ENCODE data around the gene BACE1.
"Not testable (repeated sequence)": the region's sequence is repeated elsewhere in the genome, so short reads cannot be mapped to it uniquely, and the experiment has no call there.

The BACE1 gene

DNA sequence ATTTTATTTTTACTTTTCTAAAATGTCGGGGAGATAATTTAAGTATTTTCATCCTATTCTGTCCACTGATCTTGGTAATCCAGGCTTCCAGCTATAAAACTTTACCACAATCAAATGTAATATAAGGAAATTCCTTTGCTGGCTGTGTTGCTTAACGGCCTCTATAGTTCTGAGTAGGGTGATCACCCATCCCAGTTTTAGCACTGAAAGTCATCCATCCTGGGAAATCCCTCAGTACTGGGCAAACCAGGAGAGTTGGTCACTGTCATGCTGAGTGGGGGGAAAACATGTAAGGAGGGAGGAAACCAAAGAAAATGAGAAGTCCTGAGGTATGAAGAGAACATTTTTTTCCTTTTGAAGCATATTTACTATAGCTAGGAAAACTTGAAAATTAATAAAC lies 37.7 kb downstream of the BACE1 start:
- no peak for DNase-seq (ENCODE audit: low read depth in 2 of 2)

DNA sequence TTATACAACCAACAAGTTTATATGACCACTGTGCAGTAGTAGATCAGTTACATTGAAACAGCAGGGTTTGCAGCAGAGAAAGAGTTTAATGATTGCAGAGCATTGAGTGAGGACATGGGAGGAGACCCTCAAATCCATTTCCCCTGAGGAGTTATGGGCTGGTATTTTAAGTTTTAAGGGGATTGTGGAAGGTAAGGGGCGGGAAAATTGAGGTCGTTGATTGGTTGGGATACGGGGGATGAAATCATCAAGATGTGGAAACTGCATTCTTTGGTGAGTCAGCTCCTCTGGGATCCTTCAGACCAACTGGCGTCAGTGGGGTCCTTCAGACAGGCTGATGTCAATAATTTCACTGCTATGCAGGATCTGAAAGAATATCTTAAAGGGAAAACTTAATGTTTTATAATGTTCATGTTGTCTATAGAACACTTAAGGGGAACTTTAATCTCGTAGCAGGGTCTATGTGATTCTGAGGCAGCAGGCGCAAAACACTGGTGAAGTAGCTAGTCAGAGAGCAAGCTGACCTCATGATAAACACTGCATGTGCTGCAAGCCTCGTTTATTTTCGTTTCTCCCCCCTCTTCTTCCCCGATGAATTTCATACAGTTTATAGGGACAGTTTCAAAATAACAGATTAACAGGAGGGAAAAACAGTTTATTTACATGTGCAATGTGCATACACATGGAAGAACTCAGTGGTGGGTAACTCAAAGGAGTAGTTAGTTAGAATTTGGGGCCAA lies 42.3 kb downstream of the BACE1 start:
- DNase-seq (ENCODE audit: low read depth in 2 of 2), result no peak

DNA sequence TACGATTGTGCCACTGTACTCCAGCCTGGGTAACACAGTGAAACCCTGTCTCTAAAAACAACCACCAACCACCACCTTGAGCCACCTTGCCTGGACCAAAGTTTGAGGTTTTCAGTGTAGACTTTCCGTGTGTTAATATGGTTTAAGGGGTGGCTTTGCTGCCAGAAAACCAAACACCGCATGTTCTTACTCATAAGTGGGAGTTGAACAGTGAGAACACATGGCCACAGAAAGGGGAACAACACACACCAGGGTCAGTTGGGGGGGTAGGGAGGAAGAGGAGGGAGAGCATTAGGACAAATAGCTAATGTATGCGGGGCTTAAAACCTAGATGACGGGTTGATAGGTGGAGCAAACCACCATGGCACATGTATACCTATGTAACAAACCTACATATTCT lies 43.9 kb downstream of the BACE1 start:
- DNase-seq (ENCODE audit: low read depth in 2 of 2), result not testable (repeated sequence)

- no peak for DNase-seq (ENCODE audit: low read depth in 2 of 2)
Measured at GRCh38 chr11:117271208-117271607, 44.8 kb downstream of the BACE1 start.

DNA sequence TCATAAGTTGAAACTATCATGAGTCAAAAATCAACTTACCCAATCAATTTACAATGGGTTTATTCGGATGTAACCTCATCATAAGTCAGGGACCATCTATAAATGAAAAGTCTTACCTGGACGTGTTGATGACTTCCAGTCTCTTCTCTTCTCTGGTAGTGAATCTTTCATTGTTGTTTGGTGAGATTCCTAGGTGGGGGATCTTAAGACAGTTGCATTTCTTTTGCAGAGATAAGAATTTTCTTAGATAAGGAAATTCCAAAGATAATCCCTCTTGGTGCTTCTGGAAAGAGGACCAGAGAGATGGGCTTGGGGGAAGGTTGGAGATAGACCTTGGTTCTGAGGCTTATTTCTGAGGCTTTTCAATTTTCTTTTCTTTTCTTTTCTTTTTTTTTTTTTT lies 46.2 kb downstream of the BACE1 start:
- no peak for DNase-seq (ENCODE audit: low read depth in 2 of 2)

GRCh38 chr11:117265745-117266144 lies 50.3 kb downstream of the BACE1 start:
- no peak for DNase-seq (ENCODE audit: low read depth in 2 of 2)

GRCh38 chr11:117264624-117265323 lies 51.3 kb downstream of the BACE1 start:
- not testable (repeated sequence) for DNase-seq (ENCODE audit: low read depth in 2 of 2)

DNA sequence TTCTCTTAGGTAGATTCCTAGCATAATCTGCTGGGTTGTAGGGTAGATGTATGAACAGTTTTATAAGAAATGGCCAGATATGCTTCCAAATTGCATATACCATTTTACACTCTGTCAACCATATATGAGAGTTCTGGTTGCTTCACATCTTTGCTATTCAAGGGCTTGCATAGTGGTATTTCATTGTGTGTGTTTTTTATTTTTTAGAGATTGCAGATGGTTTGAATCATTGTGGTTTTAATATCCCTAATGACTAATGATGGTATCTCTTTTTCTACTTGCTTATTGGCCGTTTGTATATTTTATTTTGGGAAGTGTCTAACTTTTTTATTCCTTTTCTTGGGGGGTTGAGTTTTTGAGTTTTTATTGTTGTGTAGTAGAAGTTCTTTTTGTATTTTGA lies 56.6 kb downstream of the BACE1 start:
- no peak for DNase-seq (ENCODE audit: low read depth in 2 of 2)

DNA sequence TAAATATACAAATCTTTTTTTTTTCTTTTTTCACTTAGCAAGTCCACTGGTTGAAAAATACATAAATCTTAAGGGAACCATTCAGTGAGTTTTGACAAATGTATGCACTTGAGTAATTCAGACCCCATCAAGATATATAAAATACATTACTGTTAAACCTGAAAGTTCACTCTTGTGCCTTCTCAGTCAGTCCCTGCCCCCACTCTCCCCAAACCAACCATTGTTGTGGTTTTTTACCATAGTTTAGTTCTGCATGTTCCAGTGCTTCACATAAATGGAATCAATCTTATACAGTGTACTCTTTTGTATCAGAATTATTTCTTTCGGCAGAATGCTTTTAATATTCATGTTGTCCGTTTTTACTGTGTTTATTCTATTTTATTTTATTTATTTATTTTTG lies 57.5 kb downstream of the BACE1 start:
- no peak for DNase-seq (ENCODE audit: low read depth in 2 of 2)

- DNase-seq (ENCODE audit: low read depth in 2 of 2), result no peak
Measured at GRCh38 chr11:117256573-117256972, 59.5 kb downstream of the BACE1 start.

GRCh38 chr11:117255966-117256365 lies 60.1 kb downstream of the BACE1 start:
- no peak for DNase-seq (ENCODE audit: low read depth in 2 of 2)

GRCh38 chr11:117251506-117251905 lies 64.5 kb downstream of the BACE1 start:
- DNase-seq (ENCODE audit: low read depth in 2 of 2), result no peak

DNA sequence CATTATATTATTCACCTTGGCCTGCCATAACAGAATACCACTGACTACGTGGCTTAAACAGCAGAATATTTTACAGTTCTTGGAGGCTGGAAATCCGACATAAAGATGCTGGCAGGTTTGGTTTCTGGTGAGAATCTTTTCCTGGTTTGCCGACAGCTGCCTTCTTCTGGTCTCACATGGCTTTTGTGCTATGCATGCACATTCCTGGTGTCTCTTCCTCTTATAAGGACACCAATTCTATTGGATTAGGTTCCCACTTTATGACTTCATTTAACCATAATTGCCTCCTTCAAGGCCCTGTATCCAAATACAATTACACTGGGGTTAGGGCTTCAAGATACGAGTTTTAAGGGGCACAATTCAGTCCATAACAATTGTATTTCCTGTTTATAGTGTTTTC lies 66.5 kb downstream of the BACE1 start:
- DNase-seq (ENCODE audit: low read depth in 2 of 2), result no peak

- DNase-seq (ENCODE audit: low read depth in 2 of 2), result no peak
Measured at GRCh38 chr11:117248341-117248740, 67.7 kb downstream of the BACE1 start.

DNA sequence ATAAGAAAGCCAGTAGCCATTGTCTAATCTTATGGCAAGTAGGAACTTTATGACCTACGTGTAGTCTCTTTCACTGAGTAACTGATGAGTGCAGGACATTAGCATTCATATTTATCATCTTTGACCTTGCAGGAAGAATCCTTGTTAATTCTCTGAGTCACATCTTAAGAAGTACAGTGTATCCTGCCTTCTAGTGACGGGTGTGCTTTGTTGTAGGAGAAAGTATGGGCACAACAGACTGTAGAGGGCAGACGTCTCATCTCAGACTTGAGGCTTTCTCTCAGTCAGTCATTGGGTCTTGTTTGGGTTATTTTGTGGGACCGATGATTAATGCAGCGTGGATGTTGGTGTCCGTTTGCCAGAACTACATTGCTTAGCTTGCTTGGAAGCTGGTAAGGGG lies 76.8 kb downstream of the BACE1 start:
- no peak for DNase-seq (ENCODE audit: low read depth in 2 of 2)

GRCh38 chr11:117238221-117238620 lies 77.8 kb downstream of the BACE1 start:
- no peak for DNase-seq (ENCODE audit: low read depth in 2 of 2)

Measured in stimulated activated CD4-positive, alpha-beta T cell treated with anti-CD3 and anti-CD28 coated beads, Interleukin-12 subunit alpha, Interleukin-12 subunit beta, amount 100 ng/mL, for 24 hours (primary cell).